Raji (cell line): ENCODE results near the gene FGF9.

ENCODE experiments used
- POLR2A ChIP-seq: IDR thresholded peaks from 2 replicates; pipeline ENCODE4 v1.6.1; 2011; ENCODE audit warnings: low read depth, low read length, control low read depth; ENCODE audit not compliant: insufficient read depth

FGF9 gene

DNA sequence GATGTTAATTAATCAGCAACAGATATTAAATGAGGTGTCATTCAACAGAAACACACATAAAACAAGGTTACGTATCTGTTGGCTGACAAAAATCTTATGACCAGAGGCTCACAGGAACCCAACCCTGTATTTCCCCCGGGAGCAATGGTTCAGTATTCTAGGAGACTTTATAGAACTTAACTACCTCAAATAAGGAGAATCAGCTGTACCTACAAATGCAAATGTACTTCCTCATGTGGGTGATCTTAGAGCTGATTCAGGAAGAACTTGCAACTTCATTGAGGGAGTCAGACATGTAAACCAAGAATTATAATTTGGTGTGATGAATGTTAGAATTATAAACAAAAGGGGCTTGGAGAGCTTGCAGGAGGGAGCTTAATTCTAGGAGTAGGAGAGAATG, 20.1 kb downstream of the FGF9 start:
- no peak for TF ChIP-seq POLR2A

DNA sequence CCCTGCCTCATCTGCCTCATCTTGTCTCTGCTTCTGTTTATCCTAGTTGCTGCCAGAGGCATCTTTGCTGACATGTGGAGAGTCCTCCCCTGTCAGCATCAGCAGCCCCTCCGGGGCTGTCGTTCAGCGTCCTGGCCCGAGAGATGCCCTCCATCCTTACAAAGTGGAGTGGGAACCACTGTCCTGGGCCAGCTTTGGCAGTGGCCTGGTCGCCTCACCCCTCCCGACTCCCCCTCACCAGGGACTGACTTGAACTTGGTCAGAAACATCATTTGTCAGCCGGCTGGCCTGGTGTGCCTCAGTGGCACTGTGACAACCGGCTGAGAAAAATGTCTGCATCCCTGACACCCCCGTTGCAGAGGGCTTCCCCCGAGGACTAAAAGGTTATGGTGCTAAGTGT, 20.6 kb downstream of the FGF9 start:
- TF ChIP-seq POLR2A = no peak

DNA sequence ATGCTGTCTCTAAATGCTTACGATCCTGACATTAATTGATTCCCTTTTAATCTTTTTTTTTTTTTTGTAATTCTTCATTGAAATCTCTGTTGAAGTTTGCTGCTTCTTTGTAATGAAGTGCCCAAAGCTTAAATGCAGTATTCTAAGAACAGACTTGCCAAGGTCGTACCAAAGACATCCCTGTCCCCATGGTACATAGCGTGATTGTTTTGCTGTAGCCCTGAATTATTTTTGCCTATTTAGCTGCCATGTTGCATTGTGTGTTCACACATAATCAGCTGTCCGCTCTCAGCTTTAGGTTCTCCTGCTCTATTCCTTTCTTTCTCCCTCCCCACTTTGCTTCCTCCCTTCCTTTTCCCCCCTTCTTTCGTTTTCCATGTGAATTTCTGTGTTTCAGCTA, 21.1 kb downstream of the FGF9 start:
- TF ChIP-seq POLR2A = no peak

DNA sequence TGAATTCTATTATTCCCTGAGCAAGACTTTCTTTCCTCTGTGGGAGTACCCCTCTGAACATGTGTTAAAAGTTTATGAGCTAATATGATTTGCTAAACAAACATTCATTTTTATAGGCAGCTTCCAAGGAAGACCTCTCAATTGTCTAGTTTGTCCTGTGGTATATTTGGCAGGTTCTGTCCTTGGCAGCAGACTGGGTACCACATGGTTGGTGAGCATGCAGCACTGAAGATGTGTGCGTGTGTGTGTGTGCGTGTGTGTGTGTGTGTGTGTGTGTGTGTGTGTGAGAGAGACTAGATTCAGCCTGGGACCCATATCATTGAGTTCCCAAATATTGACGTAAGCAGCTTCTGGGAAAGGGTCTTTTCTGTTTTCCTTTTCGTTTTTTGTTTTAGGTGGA, 24.0 kb downstream of the FGF9 start:
- TF ChIP-seq POLR2A = no peak

DNA sequence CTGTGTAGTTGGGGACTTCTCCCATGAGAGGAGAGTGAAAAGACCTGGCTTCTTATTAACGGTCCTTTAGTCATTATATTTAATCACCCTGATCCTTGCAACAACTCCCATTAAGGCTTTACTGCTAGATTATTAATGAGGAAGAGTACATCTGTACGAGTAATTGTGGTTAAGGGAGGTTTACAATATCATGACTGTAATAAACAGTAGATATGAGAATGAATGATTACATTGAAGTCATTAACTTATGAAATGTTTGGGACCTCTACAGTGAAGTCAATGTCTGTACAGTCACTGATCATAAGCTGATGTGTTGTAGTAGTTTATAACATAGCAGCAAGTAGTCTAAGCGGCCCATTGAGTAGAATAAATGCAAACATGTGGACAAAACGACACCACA, 24.7 kb downstream of the FGF9 start:
- no peak for TF ChIP-seq POLR2A

DNA sequence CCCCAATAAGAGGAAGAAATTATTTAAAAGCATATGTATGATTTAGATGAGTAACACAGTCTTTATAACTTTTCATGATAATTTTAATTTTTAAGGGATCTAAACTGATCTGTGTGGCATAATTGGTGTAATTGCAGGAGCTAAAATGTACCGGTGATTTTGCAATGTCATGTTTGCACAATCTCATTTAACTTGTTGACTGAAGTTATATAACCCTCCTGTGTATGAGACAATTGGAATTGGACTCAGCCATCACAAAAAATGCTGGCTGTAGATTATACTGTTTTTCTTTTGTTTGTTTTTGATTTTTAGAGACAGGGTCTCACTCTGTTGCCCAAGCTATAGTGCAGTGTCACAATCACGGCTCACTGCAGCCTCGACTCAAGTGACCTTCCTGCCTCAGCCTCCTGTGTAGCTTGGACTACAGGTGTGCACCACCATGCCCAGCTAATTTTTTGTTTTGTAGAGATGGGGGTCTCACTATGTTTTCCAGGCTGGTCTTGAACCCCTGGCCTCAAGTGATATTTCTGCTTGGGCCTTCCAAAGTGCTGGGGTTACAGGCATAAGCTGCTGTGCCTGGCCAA, 26.1 kb downstream of the FGF9 start:
- TF ChIP-seq POLR2A = no peak

DNA sequence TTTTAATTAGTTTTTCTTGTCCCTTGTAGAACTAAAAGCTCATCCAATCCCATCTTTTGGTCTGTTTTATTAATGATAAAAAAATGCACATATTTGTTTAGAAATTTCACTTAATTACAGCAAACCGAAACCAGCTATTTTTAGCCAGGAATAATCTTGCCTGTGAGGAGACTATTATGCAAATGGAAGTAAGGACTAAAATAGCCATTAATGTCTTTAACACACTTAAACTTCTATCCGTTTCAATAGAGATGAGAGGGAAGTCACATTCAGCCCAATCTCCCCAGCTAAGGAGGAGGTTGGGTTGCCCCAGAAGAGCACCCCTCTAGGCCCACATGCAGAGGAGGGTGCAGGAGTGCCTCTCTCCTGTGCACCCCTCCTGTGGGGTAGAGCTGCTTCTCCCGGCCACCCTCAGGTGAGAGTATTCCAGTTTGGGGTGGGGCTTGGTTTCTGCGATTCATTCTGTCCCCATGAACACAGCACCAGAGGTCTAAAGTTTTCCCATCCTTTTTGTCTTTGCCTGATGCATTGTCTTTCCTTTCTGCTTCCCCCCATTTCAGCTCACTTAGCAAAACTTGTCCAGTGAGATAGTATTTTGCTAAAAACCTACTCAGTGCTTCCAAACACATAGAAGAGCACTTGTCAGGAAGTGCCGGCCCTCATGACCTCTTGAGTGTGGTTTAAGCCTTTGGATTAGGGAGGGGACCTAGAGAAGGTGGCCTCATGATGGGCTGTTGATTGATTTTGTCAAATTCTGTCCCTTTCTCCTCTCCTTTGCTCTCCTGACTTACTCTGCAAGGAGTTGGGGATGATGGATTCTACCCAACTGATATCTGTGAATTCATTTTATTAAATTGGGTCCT, 28.2 kb downstream of the FGF9 start:
- TF ChIP-seq POLR2A = no peak

DNA sequence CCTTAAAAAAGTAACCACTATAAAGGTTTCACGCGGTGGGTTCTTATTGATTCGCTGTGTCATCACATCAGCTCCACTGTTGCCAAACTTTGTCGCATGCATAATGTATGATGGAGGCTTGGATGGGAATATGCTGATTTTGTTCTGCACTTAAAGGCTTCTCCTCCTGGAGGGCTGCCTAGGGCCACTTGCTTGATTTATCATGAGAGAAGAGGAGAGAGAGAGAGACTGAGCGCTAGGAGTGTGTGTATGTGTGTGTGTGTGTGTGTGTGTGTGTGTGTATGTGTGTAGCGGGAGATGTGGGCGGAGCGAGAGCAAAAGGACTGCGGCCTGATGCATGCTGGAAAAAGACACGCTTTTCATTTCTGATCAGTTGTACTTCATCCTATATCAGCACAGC, 30.6 kb downstream of the FGF9 start:
- no peak for TF ChIP-seq POLR2A

DNA sequence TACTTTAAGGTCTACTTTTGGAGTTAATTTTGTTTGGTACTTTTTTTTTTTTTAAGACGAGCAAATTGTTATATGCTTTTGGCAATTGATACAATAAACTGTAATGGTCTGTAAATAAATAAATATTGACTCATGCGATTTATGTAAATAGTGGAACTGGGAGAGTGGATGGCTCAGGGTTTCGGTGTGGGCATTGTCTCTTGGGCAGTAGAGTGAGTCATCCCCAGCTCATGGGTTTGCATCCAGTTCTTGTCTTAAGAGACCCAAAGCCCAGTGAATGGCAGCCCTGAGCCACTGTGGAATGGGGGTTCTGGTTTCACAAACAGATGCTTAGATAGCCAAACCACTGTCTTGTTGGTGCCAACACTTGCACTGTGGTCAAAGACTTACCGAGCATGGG, 33.0 kb downstream of the FGF9 start:
- no peak for TF ChIP-seq POLR2A

DNA sequence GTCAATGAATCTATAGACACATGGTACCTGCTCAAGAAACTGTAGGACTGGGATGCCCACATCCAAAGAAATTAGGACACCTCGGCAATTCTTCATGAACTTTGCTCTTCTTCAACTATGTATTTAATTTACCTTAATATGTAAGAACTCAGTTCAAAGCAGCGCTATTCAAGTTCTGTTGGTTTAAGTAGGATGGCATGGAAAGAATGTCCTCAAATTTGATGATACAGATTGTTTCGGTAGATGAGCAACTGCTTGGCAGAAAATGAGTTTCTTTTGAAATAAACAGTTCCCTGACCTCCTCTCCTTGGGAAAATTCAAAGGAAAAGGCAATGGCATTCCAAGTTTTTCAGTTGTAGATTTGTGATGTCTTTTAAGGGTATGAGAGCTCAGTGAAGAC, 36.7 kb downstream of the FGF9 start:
- TF ChIP-seq POLR2A = no peak

DNA sequence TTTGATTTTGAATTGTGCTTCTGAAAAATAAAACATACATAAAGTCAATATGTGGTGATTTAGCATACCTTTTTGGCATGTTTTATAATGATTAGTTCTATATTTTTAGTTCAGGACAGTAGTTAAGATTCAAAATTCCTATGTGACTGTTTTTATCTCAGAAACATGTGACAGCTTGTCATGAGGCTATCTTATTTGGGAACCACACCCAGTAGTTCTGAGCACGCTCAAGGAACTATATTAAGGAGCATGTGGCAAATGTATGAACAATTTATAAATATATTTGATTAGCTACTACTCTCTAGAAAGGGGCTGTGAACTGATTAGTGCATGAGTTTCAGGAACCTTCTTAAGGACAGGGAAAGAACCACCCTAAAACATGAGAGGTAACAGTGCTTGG, 38.8 kb downstream of the FGF9 start:
- no peak for TF ChIP-seq POLR2A

DNA sequence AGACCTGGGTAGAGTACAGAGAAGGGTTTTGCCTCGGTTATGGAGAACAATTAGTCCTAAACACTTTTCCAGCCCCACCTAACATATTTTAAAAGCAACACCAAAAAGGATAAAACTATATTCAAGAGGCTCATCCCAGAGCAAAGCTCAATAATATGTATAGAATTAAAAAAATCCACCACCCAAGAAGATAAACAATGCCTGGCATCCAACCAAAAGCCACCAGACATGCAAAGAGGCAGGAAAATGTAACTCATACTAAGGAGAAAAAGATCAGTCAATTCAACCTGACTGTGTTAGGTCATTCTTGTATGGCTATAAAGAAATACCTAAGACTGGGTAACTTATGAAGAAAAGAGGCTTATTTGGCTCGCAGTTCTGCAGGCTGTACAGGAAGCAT, 39.3 kb downstream of the FGF9 start:
- TF ChIP-seq POLR2A = no peak

DNA sequence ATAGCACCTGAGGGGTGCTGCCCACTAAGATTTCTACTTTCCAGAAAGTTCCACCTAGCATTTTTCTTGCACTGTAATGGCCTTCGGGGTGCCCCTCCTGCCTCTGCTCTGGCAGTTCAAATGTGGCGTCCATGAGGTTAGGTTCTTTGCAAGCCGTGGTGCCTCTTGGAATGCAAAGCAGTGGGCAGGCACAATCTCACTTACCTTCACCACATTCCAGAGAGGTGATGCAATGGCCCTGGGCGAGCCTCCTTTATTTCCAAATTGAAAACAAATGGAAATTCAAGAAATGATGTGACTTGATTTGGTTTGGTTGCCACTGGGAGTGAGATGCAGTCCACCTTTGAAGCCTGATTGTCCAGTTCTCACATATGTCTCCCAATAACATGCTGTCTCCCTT, 46.9 kb downstream of the FGF9 start:
- no peak for TF ChIP-seq POLR2A

DNA sequence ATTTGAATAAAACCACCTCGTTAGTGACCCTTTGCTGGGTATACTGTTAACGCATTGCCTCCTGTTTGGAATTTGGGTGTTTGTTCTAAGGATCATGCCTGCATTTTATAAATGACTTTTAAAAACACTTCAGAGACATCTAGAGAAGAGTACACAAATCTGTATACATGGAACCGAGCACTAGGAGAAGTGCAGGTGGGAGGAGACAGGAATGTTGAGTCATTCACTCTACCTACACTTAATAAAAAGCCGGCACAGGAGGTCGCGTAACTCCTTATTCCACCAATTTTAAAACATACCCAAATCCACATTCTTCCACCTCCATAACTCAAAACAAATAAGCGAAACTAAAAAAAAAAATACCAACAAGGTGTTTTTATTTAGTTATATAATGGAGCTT, 48.6 kb downstream of the FGF9 start:
- TF ChIP-seq POLR2A = no peak

DNA sequence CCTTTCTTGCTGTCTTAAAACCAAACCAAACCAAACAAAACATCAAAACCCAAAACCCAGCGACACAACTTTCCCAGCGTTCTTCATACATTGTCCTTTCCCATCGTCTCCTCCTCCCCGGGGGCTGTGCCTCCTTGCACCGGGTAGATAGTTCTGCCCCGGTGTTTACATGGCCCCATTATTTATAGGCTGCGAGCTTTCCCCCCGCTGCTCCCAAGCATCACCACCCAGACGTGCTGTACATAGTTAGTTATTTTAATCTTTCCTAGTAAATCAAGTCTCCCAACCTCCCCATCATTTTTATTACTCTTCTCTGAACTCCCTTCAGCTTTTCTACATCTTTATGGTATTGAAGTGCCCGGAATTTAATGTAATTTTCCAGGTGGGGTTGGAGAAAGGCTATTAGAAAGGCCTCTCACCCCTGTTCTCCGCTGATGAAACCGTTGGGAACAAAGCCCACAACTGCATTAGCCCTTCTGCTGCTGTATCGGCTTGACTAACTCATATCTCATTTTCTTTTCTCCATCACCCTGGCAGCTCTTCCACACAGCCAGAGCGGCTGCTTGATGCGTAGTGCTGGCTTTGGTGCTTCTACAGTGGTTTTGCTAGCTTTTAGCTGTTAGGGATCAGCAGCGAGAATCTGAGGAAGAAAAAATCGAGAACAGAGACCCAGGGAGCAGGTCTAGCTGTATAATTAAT, 53.1 kb downstream of the FGF9 start:
- TF ChIP-seq POLR2A = no peak
